Activated gamma-delta T cell treated with anti-CD3 and anti-CD28 coated beads, Interleukin-2, amount 50 U/mL, for 16 hours (primary cell): Measurements from ENCODE around the gene SPAG6.

ENCODE experiments used
- DNase-seq: peaks from one replicate; pipeline ENCODE4 v3.0.0-alpha.2; 2020; ENCODE audit warnings: low read depth

SPAG6 gene

GRCh38 chr10:22460531-22461403 lies 115.5 kb downstream of the SPAG6 start:
- DNase-seq = no peak

- DNase-seq = no peak
Measured at GRCh38 chr10:22461891-22462290, 116.6 kb downstream of the SPAG6 start.

GRCh38 chr10:22463255-22463654 lies 118.0 kb downstream of the SPAG6 start:
- DNase-seq = no peak

GRCh38 chr10:22464966-22465629 lies 119.8 kb downstream of the SPAG6 start:
- DNase-seq = no peak

GRCh38 chr10:22466763-22467334 lies 121.6 kb downstream of the SPAG6 start:
- no peak for DNase-seq
